Gastrocnemius medialis (tissue), 4 donors: ENCODE results near the gene XIRP1.

Source experiments
- POLR2A ChIP-seq, 2 donors: fragments of 450-650 bp; IDR thresholded peaks; one replicate each; pipeline ENCODE4 v1.6.1; 2017; ENCODE audit warnings: antibody characterized with exemption in 2 of 2, mild to moderate bottlenecking in 2 of 2, moderate library complexity in 2 of 2
- TF ChIP-seq, protein P1 (sequence below), 5 experiments: fragments of 450-650 bp in 3 of 5; fragments of 200-600 bp in 2 of 5; sonication (generic) in 2 of 5; IDR thresholded peaks in 4 of 5; conservative IDR thresholded peaks in 1 of 5; 1 replicate in 4 of 5; 2 replicates in 1 of 5; pipeline ENCODE4 v1.5.1; 2016 to 2019; ENCODE audit warnings: antibody characterized with exemption in 5 of 5, mild to moderate bottlenecking in 3 of 5, moderate library complexity in 3 of 5

DNA sequence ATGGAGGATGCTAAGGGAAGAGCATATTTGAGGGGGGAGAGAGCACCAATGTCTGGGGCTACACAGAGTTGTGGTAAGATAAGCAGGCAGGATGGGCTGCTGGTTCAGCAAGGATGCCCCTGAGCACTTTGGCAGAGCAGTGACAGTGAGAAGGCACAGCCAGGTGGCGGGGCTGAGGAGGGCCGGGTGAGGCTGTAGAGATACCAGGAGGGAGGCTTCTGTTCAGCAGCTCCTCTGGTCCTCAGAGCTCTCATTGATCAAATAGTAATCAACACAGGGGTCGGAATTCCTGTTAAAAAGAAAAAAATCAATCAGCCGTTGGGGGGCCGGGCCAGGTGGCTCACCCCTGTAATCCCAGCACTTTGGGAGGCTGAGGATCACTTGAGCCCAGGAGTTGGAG is 11.5 kb upstream of the XIRP1 start:
- TF ChIP-seq, protein P1, sequence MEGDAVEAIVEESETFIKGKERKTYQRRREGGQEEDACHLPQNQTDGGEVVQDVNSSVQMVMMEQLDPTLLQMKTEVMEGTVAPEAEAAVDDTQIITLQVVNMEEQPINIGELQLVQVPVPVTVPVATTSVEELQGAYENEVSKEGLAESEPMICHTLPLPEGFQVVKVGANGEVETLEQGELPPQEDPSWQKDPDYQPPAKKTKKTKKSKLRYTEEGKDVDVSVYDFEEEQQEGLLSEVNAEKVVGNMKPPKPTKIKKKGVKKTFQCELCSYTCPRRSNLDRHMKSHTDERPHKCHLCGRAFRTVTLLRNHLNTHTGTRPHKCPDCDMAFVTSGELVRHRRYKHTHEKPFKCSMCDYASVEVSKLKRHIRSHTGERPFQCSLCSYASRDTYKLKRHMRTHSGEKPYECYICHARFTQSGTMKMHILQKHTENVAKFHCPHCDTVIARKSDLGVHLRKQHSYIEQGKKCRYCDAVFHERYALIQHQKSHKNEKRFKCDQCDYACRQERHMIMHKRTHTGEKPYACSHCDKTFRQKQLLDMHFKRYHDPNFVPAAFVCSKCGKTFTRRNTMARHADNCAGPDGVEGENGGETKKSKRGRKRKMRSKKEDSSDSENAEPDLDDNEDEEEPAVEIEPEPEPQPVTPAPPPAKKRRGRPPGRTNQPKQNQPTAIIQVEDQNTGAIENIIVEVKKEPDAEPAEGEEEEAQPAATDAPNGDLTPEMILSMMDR (IDR thresholded peaks at IDR 0.05 in 4 of 5, conservative IDR thresholded peaks at IDR 0.05 in 1 of 5): no peak
- no peak for TF ChIP-seq POLR2A (IDR thresholded peaks at IDR 0.05)
